Hepatocyte (in vitro differentiated cells): ENCODE measurements around the gene FCGBP.

ENCODE experiments used
- CTCF ChIP-seq: fragments of 200-600 bp; sonication (generic); IDR thresholded peaks from 2 replicates; pipeline ENCODE4 v1.5.1; 2016; ENCODE audit warnings: antibody characterized with exemption, mild to moderate bottlenecking; ENCODE audit not compliant: poor library complexity
- EZH2 ChIP-seq: fragments of 200-600 bp; sonication (generic); IDR thresholded peaks from 2 replicates; pipeline ENCODE4 v1.6.1; 2016; ENCODE audit warnings: antibody characterized with exemption, mild to moderate bottlenecking, borderline replicate concordance

- TF ChIP-seq CTCF: no peak
- TF ChIP-seq EZH2: no peak
Measured at GRCh38 chr19:39916851-39917396, 17.5 kb downstream of the FCGBP start.
